Ishikawa (cell line): Measurements from ENCODE around the gene SIGLEC12.

Source experiments
- EP300 ChIP-seq: IDR thresholded peaks from 2 replicates; pipeline ENCODE4 v1.6.1; 2012; ENCODE audit warnings: borderline replicate concordance
- FOXM1 ChIP-seq: IDR thresholded peaks from 2 replicates; pipeline ENCODE4 v1.6.1; 2012; ENCODE audit warnings: low read depth, borderline replicate concordance
- RAD21 ChIP-seq: IDR thresholded peaks from 2 replicates; pipeline ENCODE4 v1.6.1; 2012; ENCODE audit warnings: low read depth
- TCF12 ChIP-seq: IDR thresholded peaks from 2 replicates; pipeline ENCODE4 v1.6.1; 2012; ENCODE audit warnings: low read depth
- TEAD4 ChIP-seq: IDR thresholded peaks from 2 replicates; pipeline ENCODE4 v1.6.1; 2012
- TF ChIP-seq, protein P1 (sequence below): IDR thresholded peaks from 2 replicates; pipeline ENCODE4 v1.6.1; 2012; ENCODE audit warnings: low read depth, mild to moderate bottlenecking
- TF ChIP-seq, protein P2 (sequence below): IDR thresholded peaks from 2 replicates; pipeline ENCODE4 v1.6.1; 2012

- TF ChIP-seq EP300, result no peak
- TF ChIP-seq, protein P1, sequence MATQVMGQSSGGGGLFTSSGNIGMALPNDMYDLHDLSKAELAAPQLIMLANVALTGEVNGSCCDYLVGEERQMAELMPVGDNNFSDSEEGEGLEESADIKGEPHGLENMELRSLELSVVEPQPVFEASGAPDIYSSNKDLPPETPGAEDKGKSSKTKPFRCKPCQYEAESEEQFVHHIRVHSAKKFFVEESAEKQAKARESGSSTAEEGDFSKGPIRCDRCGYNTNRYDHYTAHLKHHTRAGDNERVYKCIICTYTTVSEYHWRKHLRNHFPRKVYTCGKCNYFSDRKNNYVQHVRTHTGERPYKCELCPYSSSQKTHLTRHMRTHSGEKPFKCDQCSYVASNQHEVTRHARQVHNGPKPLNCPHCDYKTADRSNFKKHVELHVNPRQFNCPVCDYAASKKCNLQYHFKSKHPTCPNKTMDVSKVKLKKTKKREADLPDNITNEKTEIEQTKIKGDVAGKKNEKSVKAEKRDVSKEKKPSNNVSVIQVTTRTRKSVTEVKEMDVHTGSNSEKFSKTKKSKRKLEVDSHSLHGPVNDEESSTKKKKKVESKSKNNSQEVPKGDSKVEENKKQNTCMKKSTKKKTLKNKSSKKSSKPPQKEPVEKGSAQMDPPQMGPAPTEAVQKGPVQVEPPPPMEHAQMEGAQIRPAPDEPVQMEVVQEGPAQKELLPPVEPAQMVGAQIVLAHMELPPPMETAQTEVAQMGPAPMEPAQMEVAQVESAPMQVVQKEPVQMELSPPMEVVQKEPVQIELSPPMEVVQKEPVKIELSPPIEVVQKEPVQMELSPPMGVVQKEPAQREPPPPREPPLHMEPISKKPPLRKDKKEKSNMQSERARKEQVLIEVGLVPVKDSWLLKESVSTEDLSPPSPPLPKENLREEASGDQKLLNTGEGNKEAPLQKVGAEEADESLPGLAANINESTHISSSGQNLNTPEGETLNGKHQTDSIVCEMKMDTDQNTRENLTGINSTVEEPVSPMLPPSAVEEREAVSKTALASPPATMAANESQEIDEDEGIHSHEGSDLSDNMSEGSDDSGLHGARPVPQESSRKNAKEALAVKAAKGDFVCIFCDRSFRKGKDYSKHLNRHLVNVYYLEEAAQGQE, result no peak
- TF ChIP-seq TCF12, result no peak
- TF ChIP-seq RAD21, result no peak
- TF ChIP-seq FOXM1, result no peak
- TF ChIP-seq, protein P2, sequence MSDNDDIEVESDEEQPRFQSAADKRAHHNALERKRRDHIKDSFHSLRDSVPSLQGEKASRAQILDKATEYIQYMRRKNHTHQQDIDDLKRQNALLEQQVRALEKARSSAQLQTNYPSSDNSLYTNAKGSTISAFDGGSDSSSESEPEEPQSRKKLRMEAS, result no peak
- TF ChIP-seq TEAD4, result no peak
These were observed 44.9 kb downstream of the SIGLEC12 start for GRCh38 chr19:51456541-51457290.
